ENCODE measurements around the gene SCUBE1. TPM values are rescaled to one million over a fixed set of nuclear protein-coding genes. Genes with fewer than 3 reads are reported as not detected.

The SCUBE1 gene
- total and polyA plus RNA-seq, 10 of the 15 experiments (the other 5 are each of a cell fraction or from before 2014, with no cell fraction given) = not detected

- no peaks in the 10 kb centered on the region for H3K79me2 ChIP-seq (ENCODE audit: control insufficient read depth, insufficient read depth, low read length)
- H3K4me1 ChIP-seq (ENCODE audit: control insufficient read depth, insufficient read depth, low read length) = no peaks in the 10 kb centered on the region
- no peak for FAIRE-seq
- no peaks in the 10 kb centered on the region for H4K20me1 ChIP-seq (ENCODE audit: control insufficient read depth, insufficient read depth)
- no peak overlapping the region for H2AFZ ChIP-seq (ENCODE audit: control insufficient read depth, low read depth, low read length)
- ATAC-seq = no peak
- no peak overlapping the region for H3K4me3 ChIP-seq
- RAD21 ChIA-PET (ENCODE audit: unreplicated experiment) = interaction anchor here (0.7 to 2.7 kb wide), 6 partner anchors 28 to 115 kb away, joined by 3 to 22 read pairs (median 4); no protein-coding TSS in a partner anchor
- H3K27ac ChIP-seq (ENCODE audit: control insufficient read depth, insufficient read depth) = no peak overlapping the region
- WGBS (ENCODE audit: insufficient coverage, insufficient replicate concordance, low lambda C conversion rate, missing lambda C conversion rate) = 77% methylated on average over 13 of the region's 15 CpGs
- no TSS peak for BruUV-seq (replicated peaks)
- H3K27me3 ChIP-seq (replicated peaks in 1 of 2; ENCODE audit: control insufficient read depth in 2 of 2, insufficient read depth in 2 of 2, low read length in 1 of 2) = peaks cover 5 to 6% of the 10 kb centered on the region in 2 experiments; a peak in 3 of 4 replicates
- POLR2A ChIA-PET = no interaction called here
- H3K9me3 ChIP-seq (replicated peaks; ENCODE audit: control insufficient read depth, insufficient read depth, low read length) = no peaks in the 10 kb centered on the region
- H3K36me3 ChIP-seq (ENCODE audit: control insufficient read depth in 2 of 2, insufficient read depth in 2 of 2, low read length in 1 of 2) = no peaks in the 10 kb centered on the region
- no peak overlapping the region for H3K9ac ChIP-seq (ENCODE audit: control insufficient read depth, insufficient read depth, low read length)
- DNase-seq (ENCODE audit: low read depth, low spot score) = no peak
- in situ Hi-C loops (cut with MboI) (loop anchor here (5.0 kb wide), 2 partner anchors 116 to 151 kb away; no protein-coding TSS in a partner anchor), intact Hi-C loops (cut with micrococcal nuclease; ENCODE audit: unreplicated experiment) (loop anchor here (1.0 to 5.0 kb wide), 3 partner anchors 41 to 154 kb away; no protein-coding TSS in a partner anchor)
- SMC1A ChIA-PET (ENCODE audit: uncharacterized antibody, unreplicated experiment) = interaction anchor here (0.6 to 1.3 kb wide), 7 partner anchors 28 to 143 kb away, joined by 3 to 6 read pairs (median 3); no protein-coding TSS in a partner anchor
- CTCF ChIA-PET = interaction anchor here (0.7 to 4.8 kb wide), 14 partner anchors 30 to 153 kb away, joined by 3 to 37 read pairs (median 4); no protein-coding TSS in a partner anchor
- no peak overlapping the region for H3K4me2 ChIP-seq (ENCODE audit: control insufficient read depth, insufficient read depth)
- TF ChIP-seq CUX1 (IDR thresholded peaks at IDR 0.05; ENCODE audit: insufficient replicate concordance, low read depth, low read length) (no peak), PML (IDR thresholded peaks at IDR 0.05; ENCODE audit: low read length) (no peak), WRNIP1 (IDR thresholded peaks at IDR 0.05; ENCODE audit: borderline replicate concordance, low read depth, low read length) (no peak), MEF2A (IDR thresholded peaks at IDR 0.05; ENCODE audit: insufficient read depth, low read depth, low read length) (no peak), MLLT1 (IDR thresholded peaks at IDR 0.05) (no peak), CHD1 (IDR thresholded peaks at IDR 0.05; ENCODE audit: low read depth, low read length) (no peak), SMAD5 (IDR thresholded peaks at IDR 0.05; ENCODE audit: low read depth) (no peak), BCL3 (IDR thresholded peaks at IDR 0.05; ENCODE audit: borderline replicate concordance, insufficient read depth, low read depth, low read length, poor library complexity, severe bottlenecking) (no peak), ESRRA (IDR thresholded peaks at IDR 0.05; ENCODE audit: low read length) (no peak), GABPA (IDR thresholded peaks at IDR 0.05; ENCODE audit: low read depth) (no peak), EZH2 (IDR thresholded peaks at IDR 0.05; ENCODE audit: borderline replicate concordance, control insufficient read depth, low read depth, low read length) (no peak), FOS (IDR thresholded peaks at IDR 0.05; ENCODE audit: borderline replicate concordance, extremely low read depth, insufficient read length) (no peak), RAD21 (IDR thresholded peaks at IDR 0.05; ENCODE audit: insufficient read depth, low read depth, low read length) (no peak), HCFC1 (IDR thresholded peaks at IDR 0.05; ENCODE audit: low read length) (no peak), IKZF2 (IDR thresholded peaks at IDR 0.05) (no peak), KAT2A (conservative IDR thresholded peaks at IDR 0.05; ENCODE audit: control insufficient read depth, low read depth, low read length) (no peak), NFIC (IDR thresholded peaks at IDR 0.05; ENCODE audit: low read depth, low read length) (no peak)
Measured at GRCh38 chr22:43231724-43232034, 111.5 kb downstream of the SCUBE1 start.

Measured in GM12878 (cell line).